A549 (cell line): ENCODE measurements around the gene GRIN2B. TPM values are rescaled to one million over a fixed set of nuclear protein-coding genes. Genes with fewer than 3 reads are reported as not detected.

ENCODE experiments used
- ATAC-seq, 2 experiments: fragments of 200-7000 bp in 1 of 2; fragments of >200 bp in 1 of 2; cut with Nextera tagmentation in 1 of 2; cut with Tn5 transposase in 1 of 2; 3 replicates each; pipeline versions ENCODE4 v1.8.0 to v1.9.1; 2018 to 2020; ENCODE audit warnings: mild to moderate bottlenecking in 1 of 2, moderate library complexity in 1 of 2
- CTCF ChIA-PET: fragments of 300-600 bp; sonication (Branson Sonifier 250); formaldehyde crosslinking; extraction: SDS; loops from one replicate; lab custom pipeline; 2021; ENCODE audit warnings: antibody characterized with exemption, inconsistent platforms; lab: Yijun Ruan, JAX
- POLR2A ChIA-PET: fragments of 350-600 bp; formaldehyde crosslinking; extraction: SDS; loops from one replicate; lab custom pipeline; 2021; ENCODE audit warnings: antibody characterized with exemption, inconsistent platforms; lab: Yijun Ruan, JAX
- DNase-seq, 2 experiments: peaks; one replicate each; pipeline versions ENCODE4 v3.0.0 to v3.0.0-alpha.2; 2011 to 2016; ENCODE audit warnings: low read depth in 1 of 2, low spot score in 1 of 2
- FAIRE-seq: peaks from 2 replicates; lab custom pipeline; 2011; peaks lifted over from hg19 to GRCh38; lab: Jason Lieb, UNC
- H3K27ac ChIP-seq, 2 experiments: fragments of >200 bp; sonication (Bioruptor Twin); formaldehyde crosslinking; 3 replicates each; pipeline ENCODE4 v1.5.1; 2016 to 2017
- H3K4me1 ChIP-seq: fragments of >200 bp; sonication (Bioruptor Twin); formaldehyde crosslinking; 3 replicates; pipeline ENCODE4 v1.6.1; 2016
- H3K4me2 ChIP-seq: fragments of >200 bp; sonication (Bioruptor Twin); formaldehyde crosslinking; 3 replicates; pipeline ENCODE4 v1.6.1; 2016
- H3K4me3 ChIP-seq: fragments of >200 bp; sonication (Bioruptor Twin); formaldehyde crosslinking; 3 replicates; pipeline ENCODE4 v1.5.1; 2016
- H3K9me3 ChIP-seq: fragments of >200 bp; sonication (Bioruptor Twin); formaldehyde crosslinking; 3 replicates; pipeline ENCODE4 v1.6.1; 2016
- ATOH8 ChIP-seq: fragments of 250-450 bp; sonication (Bioruptor Pico); IDR thresholded peaks from 2 replicates; pipeline ENCODE4 v1.5.0; 2020; ENCODE audit warnings: low read depth, mild to moderate bottlenecking, moderate library complexity
- CBX2 ChIP-seq: fragments of 200-600 bp; sonication (generic); IDR thresholded peaks from 2 replicates; pipeline ENCODE4 v1.6.1; 2016; ENCODE audit warnings: low read depth, mild to moderate bottlenecking, borderline replicate concordance
- CTCF ChIP-seq: fragments of >200 bp; sonication (Bioruptor Twin); formaldehyde crosslinking; IDR thresholded peaks from 3 replicates; pipeline ENCODE4 v1.5.1; 2016
- EHMT2 ChIP-seq: fragments of 200-600 bp; sonication (generic); IDR thresholded peaks from 2 replicates; pipeline ENCODE4 v1.6.1; 2016; ENCODE audit warnings: antibody characterized with exemption, low read depth, mild to moderate bottlenecking, moderate library complexity
- FOXS1 ChIP-seq: fragments of 250-450 bp; sonication (Bioruptor Pico); IDR thresholded peaks from 2 replicates; pipeline ENCODE4 v1.5.0; 2020; ENCODE audit warnings: mild to moderate bottlenecking, moderate library complexity
- HDAC2 ChIP-seq: fragments of 200-600 bp; sonication (generic); IDR thresholded peaks from 2 replicates; pipeline ENCODE4 v1.6.1; 2016
- HEYL ChIP-seq: fragments of 250-450 bp; sonication (Bioruptor Pico); IDR thresholded peaks from 2 replicates; pipeline ENCODE4 v1.8.0; 2021; ENCODE audit warnings: mild to moderate bottlenecking, moderate library complexity
- HMGXB4 ChIP-seq: fragments of 250-450 bp; sonication (Bioruptor Pico); IDR thresholded peaks from 2 replicates; pipeline ENCODE4 v1.5.0; 2021; ENCODE audit warnings: mild to moderate bottlenecking, moderate library complexity, borderline replicate concordance
- HOXA7 ChIP-seq: fragments of 250-450 bp; sonication (Bioruptor Pico); IDR thresholded peaks from 2 replicates; pipeline ENCODE4 v1.5.0; 2020; ENCODE audit warnings: mild to moderate bottlenecking, moderate library complexity
- KDM1A ChIP-seq: fragments of 200-600 bp; sonication (generic); IDR thresholded peaks from 2 replicates; pipeline ENCODE4 v1.6.1; 2016; ENCODE audit warnings: low read depth, mild to moderate bottlenecking
- KDM5A ChIP-seq: fragments of 200-600 bp; sonication (generic); IDR thresholded peaks from 2 replicates; pipeline ENCODE4 v1.6.1; 2016; ENCODE audit warnings: antibody characterized with exemption, mild to moderate bottlenecking
- MAFK ChIP-seq: fragments of 450-650 bp; IDR thresholded peaks from 2 replicates; pipeline ENCODE4 v1.6.1; 2014; ENCODE audit not compliant: partially characterized antibody
- RAD21 ChIP-seq, 2 experiments: fragments of >200 bp in 1 of 2; sonication (Bioruptor Twin) in 1 of 2; formaldehyde crosslinking in 1 of 2; IDR thresholded peaks in 1 of 2; conservative IDR thresholded peaks in 1 of 2; 2 replicates in 1 of 2; 3 replicates in 1 of 2; pipeline ENCODE4 v1.6.1; 2012 to 2018; ENCODE audit warnings: inconsistent platforms in 1 of 2
- RNF2 ChIP-seq: fragments of 200-600 bp; sonication (generic); IDR thresholded peaks from 2 replicates; pipeline ENCODE4 v1.6.1; 2016; ENCODE audit warnings: low read depth, mild to moderate bottlenecking, antibody characterized with exemption, moderate library complexity, borderline replicate concordance
- SMC3 ChIP-seq: fragments of >200 bp; sonication (Bioruptor Twin); formaldehyde crosslinking; IDR thresholded peaks from 3 replicates; pipeline ENCODE4 v1.6.1; 2018; ENCODE audit warnings: inconsistent platforms
- TP53 ChIP-seq: fragments of 250-450 bp; sonication (Bioruptor Pico); IDR thresholded peaks from 2 replicates; pipeline ENCODE4 v1.5.0; 2021; ENCODE audit warnings: mild to moderate bottlenecking, moderate library complexity
- WGBS: methylation state at CpG from one replicate; pipeline ENCODE4 v1.1.6; 2017; ENCODE audit errors: missing lambda C conversion rate; 5-methylcytosine and 5-hydroxymethylcytosine counted together
- polyA plus RNA-seq, 4 experiments: library from polyadenylated mRNA; depleted of rRNA in 3 of 4; stranded (reverse); fragments of >200 nt; fragmentation: RNase III in 1 of 4; extraction: RNeasy Plus Mini Kit Qiagen cat#74134 plus additional on column Dnase treatment in 1 of 4; gene quantifications; 2 replicates in 3 of 4; 3 replicates in 1 of 4; pipeline ENCODE4 v1.2.3, GENCODE V29; 2011 to 2017
- TF ChIP-seq, protein P1 (sequence below): fragments of 200-600 bp; sonication (generic); IDR thresholded peaks from 2 replicates; pipeline ENCODE4 v1.6.1; 2016; ENCODE audit warnings: antibody characterized with exemption, mild to moderate bottlenecking, moderate library complexity
- TF ChIP-seq, protein P2 (sequence below): fragments of 150-350 bp; IDR thresholded peaks from 2 replicates; pipeline ENCODE4 v1.6.1; 2014; ENCODE audit warnings: low read depth, mild to moderate bottlenecking, low read length
- TF ChIP-seq, protein P3 (sequence below): fragments of >200 bp; sonication (Bioruptor Twin); formaldehyde crosslinking; IDR thresholded peaks from 2 replicates; pipeline ENCODE4 v1.6.1; 2016

The GRIN2B gene
- polyA plus RNA-seq, 2 of the 4 experiments (the other 2 are of a cell fraction): 2.4 to 3.2 TPM

- POLR2A ChIA-PET: no interaction called here
- no peak overlapping the region for H3K4me2 ChIP-seq
- no peak overlapping the region for H3K4me3 ChIP-seq
- H3K4me1 ChIP-seq: peaks cover 10% of the 10 kb centered on the region; the same call in 1 of the 3 replicates
- DNase-seq: no peak
- CTCF ChIA-PET: interaction anchor here (0.5 to 2.5 kb wide), 3 partner anchors 10 to 145 kb away, joined by 3 to 15 read pairs (median 3); partner anchors contain the start of gene GRIN2B
- H3K27ac ChIP-seq: no peak overlapping the region
- no peaks in the 10 kb centered on the region for H3K9me3 ChIP-seq
- no peak for TF ChIP-seq CTCF
- TF ChIP-seq HOXA7 (CRISPR knock-in tag): no peak
- TF ChIP-seq KDM5A: no peak
- TF ChIP-seq, protein P1, sequence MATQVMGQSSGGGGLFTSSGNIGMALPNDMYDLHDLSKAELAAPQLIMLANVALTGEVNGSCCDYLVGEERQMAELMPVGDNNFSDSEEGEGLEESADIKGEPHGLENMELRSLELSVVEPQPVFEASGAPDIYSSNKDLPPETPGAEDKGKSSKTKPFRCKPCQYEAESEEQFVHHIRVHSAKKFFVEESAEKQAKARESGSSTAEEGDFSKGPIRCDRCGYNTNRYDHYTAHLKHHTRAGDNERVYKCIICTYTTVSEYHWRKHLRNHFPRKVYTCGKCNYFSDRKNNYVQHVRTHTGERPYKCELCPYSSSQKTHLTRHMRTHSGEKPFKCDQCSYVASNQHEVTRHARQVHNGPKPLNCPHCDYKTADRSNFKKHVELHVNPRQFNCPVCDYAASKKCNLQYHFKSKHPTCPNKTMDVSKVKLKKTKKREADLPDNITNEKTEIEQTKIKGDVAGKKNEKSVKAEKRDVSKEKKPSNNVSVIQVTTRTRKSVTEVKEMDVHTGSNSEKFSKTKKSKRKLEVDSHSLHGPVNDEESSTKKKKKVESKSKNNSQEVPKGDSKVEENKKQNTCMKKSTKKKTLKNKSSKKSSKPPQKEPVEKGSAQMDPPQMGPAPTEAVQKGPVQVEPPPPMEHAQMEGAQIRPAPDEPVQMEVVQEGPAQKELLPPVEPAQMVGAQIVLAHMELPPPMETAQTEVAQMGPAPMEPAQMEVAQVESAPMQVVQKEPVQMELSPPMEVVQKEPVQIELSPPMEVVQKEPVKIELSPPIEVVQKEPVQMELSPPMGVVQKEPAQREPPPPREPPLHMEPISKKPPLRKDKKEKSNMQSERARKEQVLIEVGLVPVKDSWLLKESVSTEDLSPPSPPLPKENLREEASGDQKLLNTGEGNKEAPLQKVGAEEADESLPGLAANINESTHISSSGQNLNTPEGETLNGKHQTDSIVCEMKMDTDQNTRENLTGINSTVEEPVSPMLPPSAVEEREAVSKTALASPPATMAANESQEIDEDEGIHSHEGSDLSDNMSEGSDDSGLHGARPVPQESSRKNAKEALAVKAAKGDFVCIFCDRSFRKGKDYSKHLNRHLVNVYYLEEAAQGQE: no peak
- TF ChIP-seq ATOH8: no peak
- TF ChIP-seq HDAC2: no peak
- TF ChIP-seq RNF2: no peak
- TF ChIP-seq CBX2: no peak
- TF ChIP-seq MAFK: no peak
- TF ChIP-seq HMGXB4 (CRISPR knock-in tag): no peak
- no peak for TF ChIP-seq EHMT2
- no peak for TF ChIP-seq TP53 (CRISPR knock-in tag)
- no peak for TF ChIP-seq KDM1A
- TF ChIP-seq, protein P2, sequence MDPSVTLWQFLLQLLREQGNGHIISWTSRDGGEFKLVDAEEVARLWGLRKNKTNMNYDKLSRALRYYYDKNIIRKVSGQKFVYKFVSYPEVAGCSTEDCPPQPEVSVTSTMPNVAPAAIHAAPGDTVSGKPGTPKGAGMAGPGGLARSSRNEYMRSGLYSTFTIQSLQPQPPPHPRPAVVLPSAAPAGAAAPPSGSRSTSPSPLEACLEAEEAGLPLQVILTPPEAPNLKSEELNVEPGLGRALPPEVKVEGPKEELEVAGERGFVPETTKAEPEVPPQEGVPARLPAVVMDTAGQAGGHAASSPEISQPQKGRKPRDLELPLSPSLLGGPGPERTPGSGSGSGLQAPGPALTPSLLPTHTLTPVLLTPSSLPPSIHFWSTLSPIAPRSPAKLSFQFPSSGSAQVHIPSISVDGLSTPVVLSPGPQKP: no peak
- ATAC-seq: no peak
- no peak for FAIRE-seq
Observed at GRCh38 chr12:13992106-13992505, 10.7 kb upstream of the GRIN2B start.

GRCh38 chr12:13986031-13986430 is 4.6 kb upstream of the GRIN2B start:
- POLR2A ChIA-PET: no interaction called here
- Histone ChIP-seq H3K9me3 (no peaks in the 10 kb centered on the region), H3K4me3 (no peak overlapping the region), H3K4me2 (no peak overlapping the region), H3K4me1 (no peaks in the 10 kb centered on the region; the same call in 2 of the 3 replicates), H3K27ac (no peak overlapping the region)
- no peak for ATAC-seq
- TF ChIP-seq RAD21 (conservative IDR thresholded peaks at IDR 0.05 in 1 of 2, IDR thresholded peaks at IDR 0.05 in 1 of 2): no peak
- no peak for TF ChIP-seq SMC3
- TF ChIP-seq, protein P1: no peak
- TF ChIP-seq MAFK: no peak
- TF ChIP-seq, protein P3, sequence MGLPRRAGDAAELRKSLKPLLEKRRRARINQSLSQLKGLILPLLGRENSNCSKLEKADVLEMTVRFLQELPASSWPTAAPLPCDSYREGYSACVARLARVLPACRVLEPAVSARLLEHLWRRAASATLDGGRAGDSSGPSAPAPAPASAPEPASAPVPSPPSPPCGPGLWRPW: no peak
- no peak for TF ChIP-seq HEYL (CRISPR knock-in tag)
- TF ChIP-seq FOXS1 (CRISPR knock-in tag): no peak
- WGBS: 47% methylated on average over 3 of the region's 3 CpGs
- CTCF ChIA-PET: interaction anchor here (0.9 to 5.1 kb wide), 3 partner anchors 122 to 730 kb away, joined by 3 to 22 read pairs (median 5); no protein-coding TSS in a partner anchor
- no peak for FAIRE-seq
- DNase-seq: no peak
